Retinal pigment epithelial cell (primary cell): ENCODE measurements around the gene STK10.
A peak's percentile ranks its signal among the peaks of the same experiment; 100 is the strongest.

ENCODE experiments used
- DNase-seq: peaks from one replicate; pipeline ENCODE4 v3.0.0-alpha.2; 2010; ENCODE audit warnings: low read depth
- H3K4me3 ChIP-seq: 2 replicates; pipeline ENCODE4 v1.5.1; 2011; ENCODE audit warnings: mild to moderate bottlenecking, low read length, control low read depth, moderate library complexity
- CTCF ChIP-seq: conservative IDR thresholded peaks from 2 replicates; pipeline ENCODE4 v1.5.1; 2011; ENCODE audit warnings: low read depth, low read length, control low read depth, inconsistent platforms

STK10 gene

DNA sequence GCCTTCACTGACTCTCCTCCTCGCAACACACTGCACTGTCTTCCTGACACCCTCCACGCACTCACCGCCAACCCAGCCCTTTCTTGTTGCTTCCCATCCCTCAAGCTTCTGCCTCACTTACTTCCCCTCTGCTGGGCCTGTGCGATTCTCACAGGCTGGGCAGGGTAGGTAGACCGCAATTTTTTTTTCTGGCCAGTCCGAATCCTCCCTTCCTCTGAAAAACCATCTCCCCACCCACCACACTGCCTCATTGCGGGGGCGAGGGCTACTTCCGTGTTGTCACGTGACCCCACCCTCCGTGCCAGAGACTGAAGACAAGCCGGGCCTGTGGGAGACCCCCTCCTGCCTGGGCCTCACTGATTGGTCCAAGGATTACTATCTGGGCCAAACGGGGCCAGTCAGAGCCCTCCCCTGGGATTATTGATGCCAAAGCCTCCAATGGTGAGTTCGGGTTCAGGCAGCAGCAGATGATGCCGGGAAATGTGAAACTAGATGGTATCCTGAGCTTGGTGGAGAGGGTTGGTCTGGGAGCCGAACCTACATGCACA lies 73.1 kb downstream of the STK10 start:
- no peak overlapping the region for H3K4me3 ChIP-seq
- no peak for DNase-seq
- no peak for TF ChIP-seq CTCF

DNA sequence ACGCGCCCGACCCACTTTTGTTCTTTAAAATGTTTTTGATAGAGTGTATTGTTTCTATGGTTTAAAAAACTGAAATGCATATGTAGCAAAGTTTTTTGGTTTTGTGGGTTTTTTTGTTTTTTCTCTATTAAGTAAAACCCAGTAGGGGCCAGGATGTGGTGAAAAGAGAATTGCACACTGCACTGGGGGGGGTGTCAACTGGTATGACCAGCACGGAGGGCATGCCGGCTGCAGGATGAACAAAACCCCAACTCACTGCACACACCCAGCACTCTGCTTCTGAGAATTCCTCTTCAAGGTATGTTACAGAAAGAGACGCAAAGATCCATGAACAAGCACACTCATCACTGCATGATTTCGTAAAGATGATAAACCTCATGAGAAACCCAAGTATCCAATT lies 75.0 kb downstream of the STK10 start:
- no peak for TF ChIP-seq CTCF
- no peak for DNase-seq
- no peak overlapping the region for H3K4me3 ChIP-seq

DNA sequence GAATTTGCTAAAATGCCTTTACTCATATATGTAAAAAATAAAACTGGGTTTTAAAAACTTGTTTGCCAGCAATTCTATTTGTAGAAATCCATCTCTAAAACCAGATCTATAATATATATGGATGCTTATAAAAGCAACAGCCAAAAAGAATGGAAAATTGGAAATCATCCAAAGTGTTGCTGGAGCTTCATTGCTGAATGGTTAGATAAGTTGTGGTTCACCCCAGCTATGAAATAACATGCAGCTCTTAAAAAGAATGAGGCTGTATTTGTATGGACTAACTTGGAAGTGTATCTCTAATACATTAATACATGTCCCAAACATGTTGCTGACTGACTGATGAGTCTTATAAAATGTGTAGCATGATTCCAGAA lies 76.2 kb downstream of the STK10 start:
- TF ChIP-seq CTCF: no peak
- no peak overlapping the region for H3K4me3 ChIP-seq

DNA sequence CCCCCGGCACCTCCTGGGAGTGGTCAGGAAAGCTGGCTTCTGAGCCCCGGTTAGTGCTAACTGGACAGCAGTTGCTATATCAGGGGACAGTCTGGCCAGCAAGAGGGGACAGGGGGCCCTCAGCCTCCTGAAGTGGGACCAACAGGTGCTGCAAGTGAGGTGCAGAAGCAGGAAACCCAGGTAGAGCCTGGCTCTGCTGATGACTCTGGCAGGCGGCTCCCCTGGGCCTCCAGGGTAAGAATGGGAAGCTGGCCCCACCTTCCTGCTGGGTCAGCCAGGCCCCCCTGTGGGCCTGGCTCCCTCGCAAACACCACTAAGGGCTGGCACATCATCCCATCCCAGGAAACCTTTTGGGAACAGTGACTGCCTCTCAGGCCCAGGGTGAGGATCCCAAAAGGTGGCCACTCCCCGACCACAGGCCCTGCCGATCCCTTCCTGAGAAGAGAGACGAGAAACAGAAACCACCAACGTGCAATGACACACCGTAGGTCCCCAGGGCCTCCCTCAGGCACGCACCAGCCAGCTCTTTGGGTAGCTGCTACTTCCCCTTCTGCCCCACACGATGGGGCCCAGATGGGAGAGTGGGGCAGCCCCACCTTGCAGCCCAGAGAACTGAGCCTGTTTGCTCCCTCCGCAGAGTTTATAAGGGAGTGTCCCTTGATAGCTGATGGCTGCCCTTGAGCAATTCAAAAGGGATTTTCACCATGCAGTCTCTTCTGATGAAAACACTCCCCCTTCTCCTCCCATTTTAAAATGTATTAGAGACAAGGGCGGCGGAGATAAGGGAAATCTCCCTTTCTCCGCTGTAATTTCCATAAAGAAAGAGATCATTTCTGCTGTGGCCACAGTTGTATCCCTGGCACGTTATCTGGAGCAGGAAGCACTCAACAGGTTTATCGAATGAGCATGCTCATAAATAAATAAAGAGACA lies 76.8 kb downstream of the STK10 start:
- no peak for DNase-seq
- TF ChIP-seq CTCF: no peak

More for the DNA sequence above, 76.2 kb downstream of the STK10 start:
- no peak for DNase-seq

DNA sequence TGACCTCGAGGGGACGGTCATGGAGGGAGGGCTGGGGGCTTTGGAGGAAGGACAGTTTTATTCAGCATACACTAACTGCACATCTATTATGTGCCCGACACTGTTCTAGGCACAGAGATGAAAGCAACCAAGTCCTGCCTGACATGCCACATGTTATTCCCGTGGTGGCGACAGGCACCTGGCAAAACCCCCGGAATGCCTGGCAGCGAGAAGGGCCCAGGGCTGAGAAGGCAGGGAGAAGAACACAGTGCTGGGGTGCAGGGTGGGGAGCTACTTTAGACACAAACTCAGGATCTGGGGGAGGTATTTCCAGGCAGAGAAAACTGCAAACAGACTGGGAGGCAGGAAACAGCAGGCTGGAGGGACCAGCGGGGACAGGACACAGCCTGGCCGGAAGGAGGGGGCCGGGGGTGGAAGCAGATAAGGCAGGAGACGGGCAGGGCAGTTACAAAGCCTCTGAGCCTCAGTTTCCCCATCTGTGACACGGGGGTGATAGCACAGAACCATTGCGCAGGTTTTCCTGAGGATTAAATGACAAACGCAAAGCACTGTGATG lies 77.7 kb downstream of the STK10 start:
- no peak for DNase-seq
- TF ChIP-seq CTCF: no peak
- H3K4me3 ChIP-seq: no peak overlapping the region

More for the DNA sequence above, 76.8 kb downstream of the STK10 start:
- H3K4me3 ChIP-seq: no peak overlapping the region

GRCh38 chr5:172109749-172110148 lies 78.3 kb downstream of the STK10 start:
- DNase-seq: no peak
- TF ChIP-seq CTCF: no peak
- no peak overlapping the region for H3K4me3 ChIP-seq

- peak; percentile 16 for TF ChIP-seq CTCF
- H3K4me3 ChIP-seq: peak overlapping the region; percentile 53
- DNase-seq: peak; percentile 71
Observed at GRCh38 chr5:172107571-172107970, 80.5 kb downstream of the STK10 start.
